Activated CD4-positive, alpha-beta T cell treated with anti-CD3 and anti-CD28 coated beads, Interleukin-2, Interleukin-6, amounts not matched to agents 100 ng/mL and 50 ng/mL, durations not matched to agents 16 hours and 8 hours (primary cell): ENCODE results near the gene UAP1.

ENCODE experiments used
- DNase-seq: peaks from one replicate; pipeline ENCODE4 v3.0.0-alpha.2; 2020

The UAP1 gene

DNA sequence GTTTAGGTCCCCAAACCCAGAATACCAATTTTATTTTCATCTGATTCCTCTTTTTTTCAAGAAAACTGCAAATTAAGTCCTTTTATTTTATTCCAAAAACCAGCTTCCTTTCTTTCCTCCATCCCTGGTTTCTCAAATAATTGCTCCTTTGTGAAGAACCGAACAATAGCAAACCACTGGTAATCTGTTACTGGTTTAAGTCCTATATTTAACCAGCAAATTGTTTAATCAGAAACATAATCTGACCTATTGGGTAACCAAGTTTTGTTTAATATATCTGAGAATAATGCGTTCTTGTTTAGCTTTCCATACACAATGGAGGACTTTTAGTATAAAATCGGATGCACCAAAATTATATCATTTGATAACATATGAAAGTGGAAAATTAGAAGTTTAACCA is 57.6 kb downstream of the UAP1 start:
- DNase-seq: no peak

DNA sequence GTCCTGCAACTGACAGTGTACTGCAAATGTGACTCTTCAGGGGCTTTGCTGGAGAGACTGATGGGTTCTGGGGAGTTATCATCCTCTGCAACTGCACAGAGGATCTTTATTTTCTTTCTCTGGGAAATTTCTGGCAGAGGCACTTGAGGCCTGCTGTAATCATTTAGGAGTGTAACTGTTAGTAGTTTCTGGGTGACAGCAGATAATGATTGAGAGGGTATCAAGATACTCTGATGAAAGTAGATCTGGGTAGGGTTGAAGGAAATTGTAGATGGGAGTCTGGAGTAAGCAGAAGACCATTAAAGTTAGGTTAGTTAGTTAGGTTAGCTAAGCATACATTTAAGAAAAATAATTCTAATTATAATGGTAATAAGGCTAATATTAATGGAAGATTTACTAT is 59.7 kb downstream of the UAP1 start:
- DNase-seq: no peak

DNA sequence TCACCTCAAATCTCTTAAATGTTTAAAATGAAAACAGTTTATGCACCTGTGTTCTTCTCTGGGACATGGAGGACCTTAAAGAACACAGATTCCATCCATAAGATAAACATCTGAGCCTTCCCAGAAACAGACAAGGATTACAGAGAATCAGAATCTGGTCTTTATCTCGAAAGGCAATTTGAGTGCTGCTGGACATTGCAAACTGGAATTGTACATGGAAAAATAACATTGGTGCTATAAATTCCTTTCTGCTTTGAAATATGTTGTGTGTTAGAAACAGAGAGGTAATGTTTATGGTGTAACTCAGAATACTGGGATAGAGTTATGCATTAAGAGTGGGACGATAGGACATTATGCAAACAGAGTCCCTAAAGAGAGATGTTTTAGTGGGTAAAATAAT is 64.2 kb downstream of the UAP1 start:
- DNase-seq: no peak

GRCh38 chr1:162626094-162626493 is 64.6 kb downstream of the UAP1 start:
- no peak for DNase-seq

GRCh38 chr1:162626761-162627160 is 65.2 kb downstream of the UAP1 start:
- peak; percentile 17 for DNase-seq

DNA sequence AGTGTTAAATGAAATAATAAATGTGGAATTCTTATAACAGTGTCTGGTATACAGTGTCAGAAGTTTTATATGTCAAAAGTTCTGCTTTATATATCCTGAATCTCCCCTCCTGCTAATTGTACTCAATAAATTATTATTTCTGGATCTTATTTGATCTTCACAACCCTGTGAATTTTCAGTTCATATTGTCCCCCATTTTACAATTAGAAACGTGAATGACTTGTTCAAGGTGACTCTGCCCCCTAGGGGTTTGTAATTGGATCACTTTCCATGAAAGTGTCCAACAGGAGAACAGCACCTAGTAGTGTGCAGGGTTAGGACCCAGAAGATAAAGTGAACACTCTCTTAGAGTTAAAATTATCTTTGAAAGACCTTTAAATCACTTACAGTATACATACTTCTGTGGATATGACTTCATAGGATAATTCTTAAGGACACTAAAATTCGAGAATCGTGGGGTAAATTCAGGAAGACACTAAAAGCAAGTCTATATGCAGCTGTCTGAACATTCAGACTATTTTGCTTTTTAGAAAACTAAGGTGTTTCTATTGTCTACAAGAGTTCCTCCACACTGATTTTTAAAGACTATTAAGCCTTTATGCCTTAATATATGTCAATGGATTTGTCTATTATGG is 66.3 kb downstream of the UAP1 start:
- peak; percentile 30 for DNase-seq

DNA sequence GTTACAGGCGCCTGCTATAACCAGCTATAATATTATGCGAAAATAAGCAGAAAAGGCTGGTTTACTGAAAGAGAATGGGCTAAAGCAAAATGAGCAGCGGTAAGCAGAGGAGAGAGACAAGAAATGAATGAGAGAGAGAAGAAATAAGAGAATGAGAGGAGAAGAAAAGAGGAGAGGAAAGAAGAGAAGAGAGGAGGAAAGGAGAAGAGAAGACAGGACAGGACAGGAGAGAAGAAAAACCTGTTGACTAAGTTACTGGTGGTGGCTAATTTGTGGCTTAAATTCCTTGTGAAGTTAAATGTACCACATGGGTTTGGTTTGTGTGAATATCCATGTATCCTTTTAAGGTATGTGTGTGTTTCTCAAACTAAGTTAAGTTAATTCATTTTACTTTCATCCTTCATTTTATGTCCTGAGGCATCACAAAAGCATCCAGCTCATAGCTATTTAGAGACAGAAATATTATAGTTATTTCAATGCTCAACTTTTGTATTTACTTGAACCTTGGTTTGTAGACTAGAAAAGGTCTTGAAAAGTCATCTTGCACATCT is 67.6 kb downstream of the UAP1 start:
- DNase-seq: no peak

DNA sequence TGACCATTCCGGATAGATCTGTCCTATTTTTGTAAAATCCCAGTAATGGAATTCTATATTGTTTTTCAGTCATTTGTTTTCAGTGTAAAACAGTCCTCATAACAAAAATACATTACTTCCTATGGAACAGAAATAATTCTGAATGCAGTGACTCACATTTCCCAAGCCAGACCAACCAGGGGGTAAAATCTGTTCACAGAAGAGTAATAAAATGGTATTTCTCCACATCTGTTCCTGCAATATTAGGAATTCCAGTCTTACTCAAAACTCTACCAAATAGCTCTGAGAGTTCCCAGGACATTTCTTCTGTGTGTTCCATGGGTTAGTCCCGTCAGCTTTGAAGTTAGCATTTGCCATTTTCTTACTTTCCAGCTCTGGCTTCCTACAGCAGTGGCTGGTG is 68.1 kb downstream of the UAP1 start:
- no peak for DNase-seq

GRCh38 chr1:162631546-162632191 is 70.1 kb downstream of the UAP1 start:
- DNase-seq: no peak

- no peak for DNase-seq
Measured at GRCh38 chr1:162632217-162632666, 70.7 kb downstream of the UAP1 start, which contains the start of gene DDR2. Gene DDR2 (plus strand): TSS chr1:162632464. CDS start chr1:162719064, 86,600 bp downstream.

- DNase-seq: no peak
Measured at GRCh38 chr1:162632698-162633080, 71.2 kb downstream of the UAP1 start.

- no peak for DNase-seq
Measured at GRCh38 chr1:162633081-162633762, 71.7 kb downstream of the UAP1 start.

GRCh38 chr1:162635418-162635817 is 73.9 kb downstream of the UAP1 start:
- DNase-seq: no peak

DNA sequence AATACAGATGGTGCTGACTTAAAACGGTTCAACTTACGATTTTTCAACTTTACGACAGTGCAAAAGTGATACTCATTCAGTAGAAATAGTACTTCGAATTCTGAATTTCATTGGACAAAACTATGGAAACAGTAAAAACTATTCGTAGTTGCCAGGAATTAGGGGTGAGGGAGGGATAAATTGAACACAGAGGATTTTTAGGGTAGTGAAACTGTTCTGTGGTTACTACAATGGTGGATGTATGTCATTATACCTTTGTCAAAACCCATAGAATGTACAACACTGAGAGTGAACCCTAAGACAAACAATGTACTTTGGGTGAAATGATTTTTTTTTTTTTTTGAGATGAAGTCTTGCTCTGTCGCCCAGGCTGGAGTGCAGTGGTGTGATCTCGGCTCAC is 78.2 kb downstream of the UAP1 start:
- no peak for DNase-seq

DNA sequence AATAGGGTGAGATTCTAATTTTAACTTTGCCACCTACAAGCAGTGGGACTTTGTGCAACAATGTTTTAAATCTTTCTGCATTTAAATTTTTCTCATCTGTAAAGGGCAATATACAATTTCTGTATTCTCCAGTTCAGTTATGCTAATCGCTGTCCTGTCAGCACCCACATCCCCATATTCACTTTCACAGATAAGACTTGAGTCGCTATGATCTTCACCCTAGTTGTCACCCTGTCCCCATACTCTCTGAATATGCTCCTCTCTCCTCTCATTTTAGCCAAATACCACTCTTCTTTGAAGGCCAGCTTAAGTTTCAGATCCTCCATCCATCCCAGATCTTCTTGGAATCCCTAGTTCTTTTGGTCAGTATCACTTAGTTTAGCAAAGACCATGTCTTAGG is 79.6 kb downstream of the UAP1 start:
- DNase-seq: no peak

DNA sequence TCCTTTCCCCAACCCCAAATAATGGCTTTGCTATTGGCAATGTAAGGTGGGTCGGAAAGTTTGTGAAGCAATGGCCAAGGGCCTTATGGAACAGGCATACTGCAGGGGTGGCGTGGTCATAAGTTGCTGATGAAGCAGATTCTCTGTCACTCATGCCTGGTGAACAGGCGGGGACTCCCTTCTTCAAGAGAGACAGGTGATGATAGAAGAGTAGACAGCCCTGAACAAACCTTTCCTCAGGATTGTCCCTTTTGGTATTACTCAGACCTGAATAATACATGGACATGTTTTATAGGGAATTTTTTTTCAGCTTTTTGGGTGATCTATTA is 83.4 kb downstream of the UAP1 start:
- no peak for DNase-seq

DNA sequence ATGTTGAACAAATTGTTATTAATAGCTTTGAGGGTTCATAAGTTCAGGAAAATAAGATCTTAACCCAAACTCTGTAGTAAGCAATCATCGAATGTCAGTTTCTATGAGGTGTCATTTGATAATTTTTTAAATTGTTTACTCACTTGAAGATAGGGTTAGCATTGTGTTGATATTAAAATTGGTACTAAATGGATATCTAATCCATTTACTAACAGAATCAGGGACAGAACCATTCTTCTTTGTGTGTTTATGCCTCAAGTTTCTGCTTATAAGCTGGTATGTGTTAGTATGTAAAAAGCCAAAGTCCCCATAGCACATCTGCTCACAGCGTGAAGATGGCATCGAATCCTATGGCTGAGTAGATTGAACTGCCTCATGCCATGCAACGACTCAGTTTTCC is 84.1 kb downstream of the UAP1 start:
- DNase-seq: no peak

GRCh38 chr1:162649583-162649982 is 88.1 kb downstream of the UAP1 start:
- DNase-seq: no peak
